ENCODE measurements around the gene IDH1. TPM values are rescaled to one million over a fixed set of nuclear protein-coding genes. Genes with fewer than 3 reads are reported as not detected.
"Not testable (repeated sequence)": the region's sequence is repeated elsewhere in the genome, so short reads cannot be mapped to it uniquely, and the experiment has no call there.

IDH1 gene
- polyA plus RNA-seq, 10 donors, result 33.1 to 45.9 (median 40.1) TPM

DNA sequence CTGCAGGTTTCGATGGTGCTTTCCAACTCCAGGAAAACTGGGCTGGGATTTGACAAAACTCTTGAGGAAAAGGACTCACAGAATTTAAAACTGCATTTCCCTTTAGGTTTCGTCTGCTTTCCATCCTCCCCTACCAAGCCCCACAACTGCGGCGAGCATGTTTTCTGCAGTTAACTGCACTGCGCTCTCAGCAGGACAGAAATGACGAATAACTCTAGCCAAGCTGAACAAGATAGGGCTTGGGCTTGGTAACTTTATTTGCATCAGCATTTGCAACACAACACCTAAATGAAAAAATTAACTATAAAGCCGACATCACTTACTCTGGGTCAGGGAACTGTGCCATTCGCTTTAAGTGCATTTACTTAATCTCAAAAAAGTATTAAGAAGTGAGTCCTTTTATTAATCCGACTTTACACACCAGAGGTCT, 10.5 kb upstream of the IDH1 start:
- DNase-seq, result peak in 1 of 3 donors; percentile 33

DNA sequence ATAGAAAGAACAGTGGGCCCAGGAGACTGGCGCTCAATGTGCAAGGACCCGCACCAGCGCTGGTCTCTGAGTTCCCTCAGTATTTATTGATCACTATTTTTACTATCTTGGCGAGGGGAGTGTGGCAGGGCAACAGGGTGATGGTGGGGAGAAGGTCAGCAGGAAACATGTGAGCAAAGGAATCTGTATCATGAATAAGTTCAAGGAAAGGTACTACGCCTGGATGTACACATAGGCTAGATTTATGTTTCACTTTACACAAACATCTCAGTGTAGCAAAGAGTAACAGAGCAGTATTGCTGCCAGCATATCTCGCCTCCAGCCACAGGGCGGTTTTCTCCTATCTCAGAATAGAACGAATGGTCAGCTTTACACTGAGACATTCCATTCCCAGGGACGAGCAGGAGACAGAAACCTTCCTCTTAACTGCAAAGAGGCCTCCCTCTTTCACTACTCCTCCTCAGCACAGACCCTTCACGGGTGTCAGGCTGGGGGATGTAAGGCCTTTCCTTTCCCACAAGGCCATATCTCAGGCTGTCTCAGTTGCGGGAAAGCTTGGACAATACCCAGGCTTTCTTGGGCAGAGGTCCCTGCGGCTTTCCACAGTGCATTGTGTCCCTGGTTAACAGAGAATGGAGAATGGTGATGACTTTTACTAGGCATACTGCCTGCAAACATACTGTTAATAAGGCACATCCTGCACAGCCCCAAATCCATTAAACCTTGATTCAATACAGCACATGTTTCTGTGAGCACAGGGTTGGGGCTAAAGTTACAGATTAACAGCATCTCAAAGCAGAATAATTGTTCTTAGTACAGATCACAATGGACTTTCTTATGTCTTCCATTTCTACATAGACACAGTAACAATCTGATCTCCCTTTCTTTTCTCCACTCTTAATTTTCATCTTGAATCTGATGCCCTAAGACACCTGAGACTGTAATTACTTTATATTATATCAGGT, 2.3 kb upstream of the IDH1 start:
- not testable (repeated sequence) for DNase-seq

- DNase-seq, result no peak
Measured at GRCh38 chr2:208256192-208256782, 1.4 kb upstream of the IDH1 start.

DNA sequence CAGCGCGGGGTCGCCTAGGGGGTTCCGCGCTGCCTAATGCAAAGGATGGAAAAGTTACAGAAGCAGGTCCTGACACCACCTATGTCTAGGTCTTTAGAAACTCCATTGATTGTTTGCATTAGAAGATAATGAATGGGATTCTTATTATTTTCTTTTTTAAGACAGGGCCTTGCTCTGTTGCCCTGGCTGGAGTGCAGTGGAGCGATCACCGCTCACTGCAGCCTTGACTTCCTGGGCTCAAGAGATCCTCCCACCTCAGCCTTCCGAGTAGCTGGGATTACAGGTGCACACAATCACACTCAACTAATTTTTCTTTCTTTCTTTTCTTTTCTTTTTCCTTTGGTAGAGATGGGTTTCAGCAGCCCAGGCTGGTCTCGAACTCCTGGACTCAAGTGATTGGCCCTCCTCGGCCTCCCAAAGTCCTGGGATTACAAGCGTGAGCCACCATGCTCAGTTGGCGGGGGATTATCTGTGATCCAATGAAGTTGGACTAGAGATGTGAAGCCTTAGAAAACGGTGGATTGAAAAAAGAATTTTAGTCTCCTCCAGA, 761 bp upstream of the IDH1 start:
- DNase-seq, result no peak

GRCh38 chr2:208254118-208254870, 577 bp downstream of the IDH1 start:
- DNase-seq, result peak; percentile 75 to 95 (median 89)

- no peak for DNase-seq
Measured at GRCh38 chr2:208253600-208254117, 1.2 kb downstream of the IDH1 start.

DNA sequence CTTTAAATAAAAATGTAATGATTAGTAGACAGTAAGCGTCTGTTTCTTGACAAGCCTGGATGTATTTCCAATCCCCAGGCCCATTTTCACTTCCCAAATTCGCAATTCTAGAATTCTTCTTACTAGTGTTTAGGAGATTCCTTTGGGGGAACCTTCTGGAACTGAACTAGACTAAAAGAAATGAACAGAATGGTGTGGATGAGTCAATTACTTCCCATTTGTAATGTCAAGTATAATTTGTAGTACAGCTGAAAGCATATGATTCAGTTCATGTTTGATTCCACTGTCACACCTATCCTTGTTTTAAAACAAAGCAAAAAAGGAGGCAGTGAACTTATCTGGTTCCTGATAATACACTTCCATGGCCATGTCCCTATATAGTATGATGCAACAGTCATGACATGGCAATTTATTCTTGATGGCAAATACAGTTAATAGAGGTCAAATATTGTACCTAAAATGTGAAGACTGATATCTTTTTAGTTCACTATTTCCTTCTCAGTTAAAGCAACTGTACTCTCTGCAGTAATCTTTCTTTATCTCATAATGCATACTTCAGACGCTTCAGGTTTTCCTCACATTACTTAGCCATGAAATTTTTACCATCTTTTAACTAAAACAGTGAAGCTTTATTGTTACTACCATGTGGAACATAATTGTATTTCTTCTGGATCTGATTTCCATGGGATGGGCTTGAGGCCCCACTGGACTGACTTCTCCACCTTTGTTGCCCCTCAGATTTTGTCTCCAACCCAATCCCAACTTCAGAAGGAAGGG, 2.0 kb downstream of the IDH1 start:
- DNase-seq, result no peak

GRCh38 chr2:208251098-208251497, 3.8 kb downstream of the IDH1 start:
- DNase-seq, result no peak

- no peak for DNase-seq
Measured at GRCh38 chr2:208250388-208250787, 4.5 kb downstream of the IDH1 start.

DNA sequence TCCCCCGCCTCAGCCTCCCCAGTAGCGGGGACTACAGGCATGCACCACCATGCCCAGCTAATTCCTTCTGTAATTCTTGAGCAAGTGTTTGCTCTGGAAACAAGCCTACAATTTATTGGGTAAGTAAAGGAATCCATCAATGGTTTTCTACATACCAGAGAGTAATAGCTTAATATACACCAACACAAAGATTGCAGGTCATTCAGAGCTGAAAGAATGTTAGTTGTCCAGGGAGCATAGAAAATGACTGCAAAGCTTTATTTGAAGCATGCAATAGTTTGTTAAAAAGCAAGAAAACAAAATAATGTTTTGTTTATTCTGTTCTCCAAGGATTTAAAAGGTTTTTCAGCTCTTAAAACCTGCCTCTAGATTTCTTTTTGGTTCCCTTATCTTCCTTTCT, 5.6 kb downstream of the IDH1 start:
- DNase-seq, result no peak

DNA sequence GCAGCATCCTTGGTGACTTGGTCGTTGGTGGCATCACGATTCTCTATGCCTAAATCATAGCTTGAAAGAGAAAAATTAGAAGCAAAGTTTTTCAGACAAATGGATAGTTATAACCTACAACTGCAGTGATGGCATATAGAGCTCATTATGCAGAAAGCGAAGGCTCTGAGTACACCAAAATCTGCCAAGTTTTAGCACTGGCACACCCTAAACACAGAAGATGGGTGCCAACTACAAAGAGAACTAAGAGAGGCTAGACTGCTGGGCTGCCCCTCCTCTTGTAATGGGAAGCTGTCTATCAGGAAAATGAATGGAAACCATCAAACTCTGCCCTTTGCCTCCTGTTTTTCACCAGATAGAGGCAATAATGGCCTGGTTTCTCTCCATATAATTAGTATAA, 6.3 kb downstream of the IDH1 start:
- no peak for DNase-seq

GRCh38 chr2:208245746-208246145, 9.1 kb downstream of the IDH1 start:
- DNase-seq, result no peak

DNA sequence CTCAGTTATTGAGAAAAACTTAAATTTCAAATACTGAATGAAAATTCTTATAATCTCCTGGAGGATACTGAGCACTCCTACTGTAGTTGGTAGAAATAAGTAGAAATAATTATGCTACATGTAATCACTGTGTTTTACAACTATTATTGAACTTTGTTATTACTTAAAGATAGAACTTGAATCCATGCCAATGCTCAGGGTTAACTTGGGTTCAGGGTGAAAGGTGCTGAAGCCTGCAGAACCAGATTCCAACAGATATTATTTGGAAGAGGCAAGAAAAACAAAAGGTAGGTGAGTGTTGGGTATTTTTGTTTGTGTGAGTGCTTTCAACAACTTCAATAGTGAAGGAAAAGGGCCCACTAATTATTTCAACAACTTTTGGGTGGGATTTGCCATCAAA, 10.4 kb downstream of the IDH1 start:
- DNase-seq, result no peak

- no peak for DNase-seq
Measured at GRCh38 chr2:208240619-208241209, 14.2 kb downstream of the IDH1 start.

GRCh38 chr2:208239770-208240493, 14.9 kb downstream of the IDH1 start:
- DNase-seq, result no peak

- no peak for DNase-seq
Measured at GRCh38 chr2:208235860-208236259, 19.0 kb downstream of the IDH1 start.

DNA sequence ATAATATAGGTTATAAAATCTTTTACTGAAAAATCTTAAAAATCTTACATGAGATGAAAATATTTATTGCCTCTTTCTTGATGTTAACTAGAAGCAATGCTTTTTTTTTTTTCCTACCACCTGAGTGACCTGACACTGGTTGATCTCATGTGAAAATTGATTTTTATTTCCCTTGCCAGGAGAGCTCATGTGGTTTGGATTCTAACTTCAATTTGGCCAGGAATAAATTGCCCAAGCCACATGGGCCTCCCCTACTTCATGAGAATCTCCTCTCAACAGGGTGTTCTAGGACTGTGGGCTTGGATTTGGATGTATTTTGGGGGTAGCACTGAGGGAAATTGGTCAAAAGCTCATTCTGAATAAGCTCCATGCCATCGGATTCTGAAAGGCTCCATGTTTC, 20.1 kb downstream of the IDH1 start:
- no peak for DNase-seq

DNA sequence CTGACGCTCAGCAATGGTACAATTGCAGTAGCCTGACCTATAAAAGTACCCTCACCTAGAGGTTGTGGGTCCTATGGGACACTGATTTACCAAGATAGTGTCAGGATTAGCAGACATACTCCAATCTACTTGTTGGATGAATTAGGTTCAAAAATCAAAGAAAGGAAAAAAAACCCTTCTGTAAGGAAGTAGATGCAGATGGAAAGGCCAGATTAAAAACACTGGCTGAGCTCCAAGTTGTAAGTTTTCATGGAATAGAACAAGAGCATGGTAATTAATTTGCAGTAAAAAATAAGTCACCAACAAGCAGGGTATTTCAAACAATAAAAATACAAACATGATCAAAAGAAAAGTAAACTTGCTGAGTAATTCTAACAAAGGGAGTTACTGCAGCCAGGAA, 26.4 kb downstream of the IDH1 start:
- DNase-seq, result no peak

DNA sequence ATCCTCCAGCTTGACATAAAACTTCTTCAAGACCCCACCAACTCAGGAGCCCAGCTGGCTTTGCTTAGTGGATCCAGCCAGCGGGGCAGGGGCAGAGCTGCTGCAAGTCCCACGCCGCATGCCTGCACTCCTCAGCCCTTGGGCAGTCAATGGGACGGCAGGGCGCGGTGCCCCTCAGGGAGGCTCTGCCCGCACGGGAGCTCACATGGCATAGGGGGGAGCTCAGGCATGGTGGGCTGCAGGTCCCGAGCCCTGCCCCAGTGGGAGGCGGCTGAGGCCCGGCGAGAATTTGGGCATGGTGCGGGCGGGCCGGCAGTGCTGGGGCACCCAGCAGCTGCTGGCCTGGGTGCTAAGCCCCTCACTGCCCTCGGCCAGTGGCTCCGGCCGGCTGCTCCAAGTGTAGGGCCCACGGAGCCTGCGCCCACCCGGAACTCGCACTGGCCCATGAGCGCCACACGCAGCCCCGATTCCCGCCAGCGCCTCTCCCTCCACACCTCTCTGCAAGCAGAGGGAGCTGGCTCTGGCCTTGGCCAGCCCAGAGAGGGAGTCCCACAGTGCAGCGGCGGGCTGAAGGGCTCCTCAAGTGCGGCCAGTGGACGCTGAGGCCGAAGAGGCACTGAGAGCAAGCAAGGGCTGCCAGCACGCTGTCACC, 27.2 kb downstream of the IDH1 start:
- no peak for DNase-seq

Data from muscle of back (tissue), 11 donors.